GM21723 (cell line): ENCODE measurements around the gene CXXC1.
"Not testable (repeated sequence)": the region's sequence is repeated elsewhere in the genome, so short reads cannot be mapped to it uniquely, and the experiment has no call there.

Experiments
- ATAC-seq: cut with Tn5 transposase; IDR thresholded peaks from one replicate; pipeline ENCODE4 v1.9.1; 2021; ENCODE audit warnings: mild to moderate bottlenecking, moderate library complexity; ENCODE audit not compliant: unreplicated experiment

Gene CXXC1

GRCh38 chr18:50287441-50288347 is at the start of gene CXXC1:
TSS of gene CXXC1 (minus strand) at chr18:50287692. CDS start at chr18:50287589, 103 bp downstream.
- peak; percentile 85 for ATAC-seq

GRCh38 chr18:50334546-50335152 is 47.2 kb upstream of the CXXC1 start:
- peak; percentile 80 for ATAC-seq

- no peak for ATAC-seq
These were observed 44.2 kb upstream of the CXXC1 start for GRCh38 chr18:50331691-50332090.

GRCh38 chr18:50330176-50330575 is 42.7 kb upstream of the CXXC1 start:
- ATAC-seq, result no peak

- ATAC-seq, result no peak
These were observed 40.5 kb upstream of the CXXC1 start for GRCh38 chr18:50327983-50328382.

GRCh38 chr18:50320719-50321118 is 33.2 kb upstream of the CXXC1 start:
- no peak for ATAC-seq

GRCh38 chr18:50315100-50315871 is 27.8 kb upstream of the CXXC1 start:
- ATAC-seq, result peak; percentile 73

GRCh38 chr18:50313873-50314460 is 26.5 kb upstream of the CXXC1 start:
- no peak for ATAC-seq

- peak; percentile 25 for ATAC-seq
These were observed 25.6 kb upstream of the CXXC1 start for GRCh38 chr18:50313031-50313607.

GRCh38 chr18:50312296-50313030 is 25.0 kb upstream of the CXXC1 start:
- peak; percentile 69 for ATAC-seq

- ATAC-seq, result no peak
These were observed 24.2 kb upstream of the CXXC1 start for GRCh38 chr18:50311650-50312049.

GRCh38 chr18:50310080-50310479 is 22.6 kb upstream of the CXXC1 start:
- no peak for ATAC-seq

GRCh38 chr18:50308851-50309250 is 21.4 kb upstream of the CXXC1 start:
- not testable (repeated sequence) for ATAC-seq

GRCh38 chr18:50307738-50308470 is 20.4 kb upstream of the CXXC1 start:
- peak; percentile 87 for ATAC-seq

- no peak for ATAC-seq
These were observed 19.9 kb upstream of the CXXC1 start for GRCh38 chr18:50307400-50307737.

- no peak for ATAC-seq
These were observed 19.5 kb upstream of the CXXC1 start for GRCh38 chr18:50306944-50307343.

GRCh38 chr18:50301074-50301473 is 13.6 kb upstream of the CXXC1 start:
- ATAC-seq, result no peak

GRCh38 chr18:50299626-50300388 is 12.3 kb upstream of the CXXC1 start:
- ATAC-seq, result no peak
